Activated CD8-positive, alpha-beta T cell treated with anti-CD3 and anti-CD28 coated beads for 36 hours (primary cell): ENCODE data around the gene ANKS1B. TPM values are rescaled to one million over a fixed set of nuclear protein-coding genes. Genes with fewer than 3 reads are reported as not detected.

Source experiments
- ATAC-seq: fragments of 200-7000 bp; cut with Tn5 transposase; one replicate; pipeline ENCODE4 v1.10.0; 2021; ENCODE audit warnings: mild to moderate bottlenecking, moderate library complexity
- CTCF ChIA-PET: fragments of 350-600 bp; sonication (Branson Sonifier 250); formaldehyde crosslinking; loops from one replicate; lab custom pipeline; 2021; ENCODE audit warnings: antibody characterized with exemption; lab: Charles Lee
- POLR2A ChIA-PET: fragments of 350-600 bp; sonication (Branson Sonifier 250); formaldehyde crosslinking; loops from one replicate; lab custom pipeline; 2021; ENCODE audit warnings: antibody characterized with exemption; lab: Charles Lee
- DNase-seq: peaks from one replicate; pipeline ENCODE4 v3.0.0-alpha.2; 2020
- H3K27ac Mint-ChIP-seq: one replicate; pipeline ENCODE4 v1.8.0; 2021; ENCODE audit warnings: mild to moderate bottlenecking, mixed read lengths
- H3K27me3 Mint-ChIP-seq: one replicate; pipeline ENCODE4 v1.8.0; 2021; ENCODE audit warnings: mixed read lengths
- H3K36me3 Mint-ChIP-seq: one replicate; pipeline ENCODE4 v1.8.0; 2021; ENCODE audit warnings: low read depth, mixed read lengths
- H3K4me1 Mint-ChIP-seq: one replicate; pipeline ENCODE4 v1.8.0; 2021; ENCODE audit warnings: low read depth, mixed read lengths
- H3K4me3 Mint-ChIP-seq: one replicate; pipeline ENCODE4 v1.8.0; 2021; ENCODE audit warnings: mild to moderate bottlenecking, moderate library complexity, mixed read lengths
- H3K9me3 Mint-ChIP-seq: one replicate; pipeline ENCODE4 v1.8.0; 2021; ENCODE audit warnings: mixed read lengths
- intact Hi-C: fragments of 100-400 bp; cut with micrococcal nuclease; formaldehyde crosslinking; loops from one replicate; pipeline ENCODE4 v1.10.0; 2022
- total RNA-seq, 2 experiments: library from RNA; stranded (reverse); gene quantifications; one replicate each; pipeline ENCODE4 v1.2.3, GENCODE V29; 2021
- TF ChIP-seq, protein P1 (sequence below): fragments of 200-600 bp; IDR thresholded peaks from one replicate; pipeline ENCODE4 v1.8.0; 2022; ENCODE audit warnings: antibody characterized with exemption, mild to moderate bottlenecking

ANKS1B gene
- total RNA-seq, 2 experiments from 2014 or later: 0.54 TPM; not detected in 1

DNA sequence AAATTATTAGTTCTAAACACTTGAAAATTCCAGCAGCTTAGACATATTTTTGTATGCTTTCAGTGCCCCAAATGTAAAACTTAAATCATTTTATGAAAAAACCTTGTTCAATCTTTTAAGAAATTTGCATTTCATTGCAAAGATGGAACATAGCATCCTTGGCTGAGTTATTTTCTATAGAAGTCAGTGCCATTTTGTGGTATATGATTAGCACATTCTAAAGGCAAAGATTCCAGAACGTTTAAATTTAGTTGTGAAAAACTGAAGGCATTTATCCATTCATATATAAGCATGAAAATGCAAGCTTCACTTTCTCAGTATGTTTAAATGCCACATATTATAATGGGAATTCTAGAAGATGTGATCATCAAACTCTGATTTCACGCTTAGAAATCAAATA, 1007.5 kb downstream of the ANKS1B start:
- TF ChIP-seq, protein P1, sequence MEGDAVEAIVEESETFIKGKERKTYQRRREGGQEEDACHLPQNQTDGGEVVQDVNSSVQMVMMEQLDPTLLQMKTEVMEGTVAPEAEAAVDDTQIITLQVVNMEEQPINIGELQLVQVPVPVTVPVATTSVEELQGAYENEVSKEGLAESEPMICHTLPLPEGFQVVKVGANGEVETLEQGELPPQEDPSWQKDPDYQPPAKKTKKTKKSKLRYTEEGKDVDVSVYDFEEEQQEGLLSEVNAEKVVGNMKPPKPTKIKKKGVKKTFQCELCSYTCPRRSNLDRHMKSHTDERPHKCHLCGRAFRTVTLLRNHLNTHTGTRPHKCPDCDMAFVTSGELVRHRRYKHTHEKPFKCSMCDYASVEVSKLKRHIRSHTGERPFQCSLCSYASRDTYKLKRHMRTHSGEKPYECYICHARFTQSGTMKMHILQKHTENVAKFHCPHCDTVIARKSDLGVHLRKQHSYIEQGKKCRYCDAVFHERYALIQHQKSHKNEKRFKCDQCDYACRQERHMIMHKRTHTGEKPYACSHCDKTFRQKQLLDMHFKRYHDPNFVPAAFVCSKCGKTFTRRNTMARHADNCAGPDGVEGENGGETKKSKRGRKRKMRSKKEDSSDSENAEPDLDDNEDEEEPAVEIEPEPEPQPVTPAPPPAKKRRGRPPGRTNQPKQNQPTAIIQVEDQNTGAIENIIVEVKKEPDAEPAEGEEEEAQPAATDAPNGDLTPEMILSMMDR: no peak
- ATAC-seq (no peak), DNase-seq (no peak)
- POLR2A ChIA-PET: no interaction called here
- Mint-ChIP-seq H3K4me1 (no peaks in the 10 kb centered on the region), H3K9me3 (no peaks in the 10 kb centered on the region), H3K36me3 (no peaks in the 10 kb centered on the region), H3K27me3 (no peaks in the 10 kb centered on the region), H3K27ac (no peak overlapping the region), H3K4me3 (no peak overlapping the region)
- intact Hi-C loops: no loop called here
- CTCF ChIA-PET: no interaction called here

GRCh38 chr12:98974767-98975381, 1009.9 kb downstream of the ANKS1B start:
- Mint-ChIP-seq H3K9me3 (no peaks in the 10 kb centered on the region), H3K36me3 (no peaks in the 10 kb centered on the region), H3K27ac (no peak overlapping the region), H3K4me1 (no peaks in the 10 kb centered on the region), H3K27me3 (no peaks in the 10 kb centered on the region), H3K4me3 (no peak overlapping the region)
- ChIA-PET CTCF (no interaction called here), POLR2A (no interaction called here)
- no peak for ATAC-seq
- TF ChIP-seq, protein P1: no peak
- no peak for DNase-seq
- intact Hi-C loops: no loop called here

DNA sequence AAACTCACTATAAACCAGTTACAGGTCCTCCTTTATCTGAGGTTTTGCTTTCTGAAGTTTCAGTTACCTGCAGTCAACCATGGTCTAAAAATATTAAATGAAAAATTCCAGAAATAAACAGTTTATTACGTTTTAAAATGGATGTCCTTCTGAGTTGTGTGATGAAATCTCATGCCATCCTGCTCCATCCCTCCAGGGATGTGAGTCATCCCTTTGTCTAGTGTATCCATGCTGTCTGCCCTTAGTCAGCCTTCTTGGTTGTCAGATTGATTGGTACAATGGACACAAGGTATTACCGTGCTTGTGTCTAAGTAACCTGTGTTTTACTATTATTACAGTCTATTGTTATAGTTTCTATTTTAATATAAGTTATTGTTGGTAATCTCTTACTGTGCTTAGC, 1011.3 kb downstream of the ANKS1B start:
- intact Hi-C loops: no loop called here
- Mint-ChIP-seq H3K27me3 (no peaks in the 10 kb centered on the region), H3K9me3 (no peaks in the 10 kb centered on the region), H3K4me1 (no peaks in the 10 kb centered on the region), H3K36me3 (no peaks in the 10 kb centered on the region), H3K27ac (no peak overlapping the region), H3K4me3 (no peak overlapping the region)
- ATAC-seq: no peak
- CTCF ChIA-PET: no interaction called here
- POLR2A ChIA-PET: no interaction called here
- DNase-seq: no peak
- TF ChIP-seq, protein P1: no peak

GRCh38 chr12:98970950-98971349, 1013.8 kb downstream of the ANKS1B start:
- POLR2A ChIA-PET: no interaction called here
- H3K36me3 Mint-ChIP-seq: no peaks in the 10 kb centered on the region
- H3K4me1 Mint-ChIP-seq: no peaks in the 10 kb centered on the region
- no peaks in the 10 kb centered on the region for H3K27me3 Mint-ChIP-seq
- TF ChIP-seq, protein P1: no peak
- H3K9me3 Mint-ChIP-seq: no peaks in the 10 kb centered on the region
- no peak for ATAC-seq
- intact Hi-C loops: no loop called here
- no peak overlapping the region for H3K4me3 Mint-ChIP-seq
- DNase-seq: no peak
- CTCF ChIA-PET: no interaction called here
- H3K27ac Mint-ChIP-seq: no peak overlapping the region

GRCh38 chr12:98970210-98970609, 1014.5 kb downstream of the ANKS1B start:
- ChIA-PET CTCF (no interaction called here), POLR2A (no interaction called here)
- DNase-seq: no peak
- Mint-ChIP-seq H3K36me3 (no peaks in the 10 kb centered on the region), H3K4me3 (no peak overlapping the region), H3K27ac (no peak overlapping the region), H3K9me3 (no peaks in the 10 kb centered on the region), H3K27me3 (no peaks in the 10 kb centered on the region), H3K4me1 (no peaks in the 10 kb centered on the region)
- TF ChIP-seq, protein P1: no peak
- ATAC-seq: no peak
- intact Hi-C loops: no loop called here
